HL-60/S4 treated with retinoic acid at 250 ng/mL for 4 days and 3 days (cell line): Measurements from ENCODE around the gene PRDX2.

Experiments
- in situ Hi-C: fragments of 300-500 bp; cut with MboI; formaldehyde crosslinking; loops from 2 replicates; pipeline ENCODE4 v1.7.0; 2022; ENCODE audit warnings: low sequenced_read_pairs

Gene PRDX2

DNA sequence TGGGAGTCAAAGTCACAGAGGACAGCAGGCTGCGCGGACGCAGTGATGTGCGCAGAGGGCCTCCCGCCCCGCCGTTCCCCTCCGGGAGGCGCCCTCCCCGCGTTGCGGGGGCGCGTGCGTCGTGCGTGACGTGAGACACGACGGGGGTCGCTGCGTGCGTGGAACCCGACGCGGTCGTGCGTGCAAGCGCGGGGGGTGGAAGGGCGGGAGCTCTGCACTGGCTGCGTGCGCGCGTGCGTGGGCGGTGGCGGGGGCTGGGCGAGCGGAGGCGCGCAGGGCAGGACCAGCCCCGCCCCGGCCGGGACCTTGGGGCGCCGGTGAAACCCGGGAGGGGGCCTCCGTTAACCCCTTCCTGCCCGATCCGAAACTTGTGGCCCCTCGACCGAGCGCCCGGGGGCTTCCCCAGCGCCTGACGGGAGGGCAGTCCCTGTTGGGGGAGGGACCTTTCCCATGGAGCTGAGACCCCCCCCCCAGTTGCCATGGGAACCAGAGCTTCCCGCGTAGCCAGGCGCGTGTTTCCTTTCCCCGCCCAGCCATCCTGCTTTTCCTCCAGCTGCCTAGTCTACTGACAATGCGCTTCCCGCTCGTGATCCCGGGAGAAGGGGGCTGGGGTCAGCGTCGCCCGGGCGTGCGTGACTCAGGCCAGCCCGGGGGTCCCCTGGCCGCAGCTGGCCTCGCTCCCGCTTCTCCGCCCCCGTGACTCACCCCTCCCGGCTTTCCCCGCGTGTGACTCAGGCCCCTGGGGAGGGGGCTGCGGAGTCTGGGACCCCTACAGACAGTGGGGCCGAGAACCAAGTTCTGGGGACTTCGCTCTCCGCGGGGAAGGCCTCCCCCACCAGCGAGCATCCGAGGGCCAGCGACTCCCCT lies 18.9 kb downstream of the PRDX2 start:
- in situ Hi-C loops: no loop called here

DNA sequence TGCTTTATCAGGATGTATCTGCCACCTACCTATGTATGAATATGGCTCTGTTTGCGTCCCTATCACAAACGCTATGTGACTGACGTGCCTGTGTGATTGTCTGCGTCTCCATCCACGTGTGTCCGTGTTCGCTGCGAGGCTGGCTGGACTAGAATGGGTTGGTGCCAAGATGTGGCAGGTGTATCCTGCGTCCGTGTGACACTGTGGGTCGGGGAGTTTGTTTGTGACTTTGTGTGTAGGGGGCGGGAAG lies 19.5 kb downstream of the PRDX2 start:
- in situ Hi-C loops: no loop called here

DNA sequence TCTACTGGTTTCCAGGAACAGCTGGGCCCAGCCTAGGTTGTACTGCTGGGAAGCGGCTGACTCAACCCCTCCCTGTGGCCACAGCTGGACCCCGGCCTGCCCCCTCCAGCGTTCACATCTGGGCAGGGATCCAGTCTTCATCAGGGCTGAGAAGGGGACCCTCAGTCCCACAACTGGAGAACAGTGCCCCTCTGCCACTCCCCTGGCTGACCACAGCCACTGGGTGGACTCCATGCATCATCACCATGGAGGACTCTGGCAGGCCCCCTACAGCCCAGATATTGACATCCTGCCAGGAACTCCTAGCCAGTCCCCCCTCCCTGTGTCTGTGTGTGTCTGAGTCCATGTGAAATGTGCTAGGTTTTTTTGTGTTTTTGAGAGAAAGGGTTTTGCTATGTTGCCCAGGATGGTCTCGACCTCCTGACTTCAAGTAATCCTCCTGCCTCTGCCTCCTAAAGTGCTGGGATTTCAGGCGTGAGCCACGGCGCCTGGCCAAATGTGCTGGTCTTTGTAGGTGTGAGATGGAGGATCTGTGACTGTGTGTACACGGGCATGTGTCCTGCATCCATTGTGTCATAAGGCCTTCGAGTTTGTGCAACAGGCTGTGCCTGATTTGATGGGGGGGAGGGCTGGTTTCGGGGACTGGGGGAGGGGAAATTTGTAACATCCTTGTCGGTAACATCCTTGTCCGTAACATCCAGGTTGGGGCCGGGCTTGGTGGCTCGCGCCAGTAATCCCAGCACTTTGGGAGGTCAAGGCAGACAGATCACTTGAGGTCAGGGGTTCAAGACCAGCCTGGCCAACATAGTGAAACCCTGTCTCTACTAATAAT lies 22.2 kb downstream of the PRDX2 start:
- in situ Hi-C loops: no loop called here

DNA sequence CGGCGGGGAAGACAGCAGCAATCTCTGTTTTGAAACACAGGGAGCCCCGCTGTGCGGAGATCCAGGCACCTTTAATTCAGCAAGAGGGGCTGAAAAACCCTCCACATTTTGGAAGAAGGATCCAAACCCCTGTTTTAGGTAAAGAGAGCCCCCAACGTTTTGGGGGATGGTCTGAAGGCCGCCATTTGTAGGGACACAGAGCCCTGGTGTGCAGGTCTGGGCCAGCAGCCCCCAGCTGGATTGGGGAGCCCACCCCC lies 22.8 kb downstream of the PRDX2 start:
- in situ Hi-C loops: no loop called here

DNA sequence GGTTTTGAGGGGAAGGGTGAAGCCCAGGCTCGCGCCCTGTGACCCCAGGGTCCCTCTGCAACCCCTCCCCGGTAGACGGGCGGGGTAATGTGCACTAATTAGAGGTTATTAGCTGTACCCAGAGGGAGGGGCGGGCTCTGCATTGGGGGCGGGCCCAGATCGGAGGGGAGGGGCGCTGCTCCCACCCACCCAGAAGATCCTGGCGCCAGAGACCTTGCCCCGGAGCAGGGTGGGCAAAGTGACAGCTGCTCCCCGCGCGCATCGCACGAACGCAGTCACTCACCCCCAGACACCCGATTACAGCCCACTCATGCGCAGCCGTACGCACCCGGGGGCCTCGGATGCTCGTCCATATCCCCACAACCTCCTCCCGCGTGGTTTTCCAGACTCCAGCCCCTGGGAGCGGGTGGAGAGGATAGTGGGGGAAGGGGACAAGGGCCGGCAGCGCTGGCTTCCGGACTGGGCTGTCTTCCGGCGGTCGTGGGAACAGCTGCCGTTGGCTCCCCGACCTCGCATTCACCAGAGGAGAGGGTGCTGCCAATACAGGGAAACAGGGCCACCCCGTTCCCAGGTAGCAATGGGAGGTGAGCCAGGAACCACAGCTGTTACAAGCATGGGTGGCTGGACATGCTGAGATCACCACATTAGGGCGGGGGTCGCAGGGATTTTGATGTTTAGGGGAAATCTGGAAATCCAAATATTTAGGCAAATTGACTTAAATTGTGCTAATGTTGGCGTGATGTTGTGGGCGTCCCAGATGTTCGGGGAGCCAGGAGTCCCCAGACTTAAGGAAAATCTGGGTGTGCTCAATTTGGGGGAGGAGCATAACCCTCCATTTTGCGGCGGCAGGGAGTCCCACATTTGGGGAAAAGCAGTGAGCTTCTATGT lies 23.3 kb downstream of the PRDX2 start:
- in situ Hi-C loops: no loop called here

DNA sequence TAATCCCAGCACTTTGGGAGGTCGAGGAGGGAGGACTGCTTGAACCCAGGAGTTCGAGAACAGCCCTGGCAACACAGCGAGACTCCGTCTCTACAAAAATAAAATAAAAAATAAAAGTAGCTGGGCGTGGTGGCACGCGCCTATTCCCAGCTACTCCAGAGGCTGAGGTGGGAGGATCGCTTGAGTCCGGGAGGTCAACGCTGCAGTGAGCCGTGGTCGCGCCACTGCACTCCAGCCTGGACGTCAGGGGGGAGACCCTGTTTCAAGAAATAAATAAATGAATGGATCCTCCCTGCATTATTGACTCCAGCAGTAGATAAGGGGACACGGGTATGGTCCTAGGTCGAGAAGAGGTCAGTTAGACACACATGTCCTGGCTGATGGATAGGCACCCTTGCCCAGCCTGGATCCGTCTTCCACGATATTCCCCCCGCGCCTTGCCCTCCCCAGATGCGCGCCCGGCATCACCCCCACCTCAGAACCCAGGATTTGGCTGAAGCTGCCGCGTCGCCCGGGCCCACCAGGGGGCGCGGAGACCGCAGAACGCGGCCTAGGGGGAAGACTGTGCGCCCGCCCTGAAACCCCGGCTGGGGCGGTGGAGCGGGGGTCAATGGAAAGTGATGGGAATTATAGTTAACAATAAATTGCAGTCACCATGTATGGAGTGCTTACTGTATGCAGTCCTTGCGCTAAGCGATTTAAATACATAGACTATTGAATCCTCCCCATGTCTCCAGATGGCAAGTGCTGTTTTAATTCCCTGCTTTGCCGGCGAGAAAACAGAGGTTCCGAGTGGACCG lies 24.2 kb downstream of the PRDX2 start:
- in situ Hi-C loops: no loop called here

DNA sequence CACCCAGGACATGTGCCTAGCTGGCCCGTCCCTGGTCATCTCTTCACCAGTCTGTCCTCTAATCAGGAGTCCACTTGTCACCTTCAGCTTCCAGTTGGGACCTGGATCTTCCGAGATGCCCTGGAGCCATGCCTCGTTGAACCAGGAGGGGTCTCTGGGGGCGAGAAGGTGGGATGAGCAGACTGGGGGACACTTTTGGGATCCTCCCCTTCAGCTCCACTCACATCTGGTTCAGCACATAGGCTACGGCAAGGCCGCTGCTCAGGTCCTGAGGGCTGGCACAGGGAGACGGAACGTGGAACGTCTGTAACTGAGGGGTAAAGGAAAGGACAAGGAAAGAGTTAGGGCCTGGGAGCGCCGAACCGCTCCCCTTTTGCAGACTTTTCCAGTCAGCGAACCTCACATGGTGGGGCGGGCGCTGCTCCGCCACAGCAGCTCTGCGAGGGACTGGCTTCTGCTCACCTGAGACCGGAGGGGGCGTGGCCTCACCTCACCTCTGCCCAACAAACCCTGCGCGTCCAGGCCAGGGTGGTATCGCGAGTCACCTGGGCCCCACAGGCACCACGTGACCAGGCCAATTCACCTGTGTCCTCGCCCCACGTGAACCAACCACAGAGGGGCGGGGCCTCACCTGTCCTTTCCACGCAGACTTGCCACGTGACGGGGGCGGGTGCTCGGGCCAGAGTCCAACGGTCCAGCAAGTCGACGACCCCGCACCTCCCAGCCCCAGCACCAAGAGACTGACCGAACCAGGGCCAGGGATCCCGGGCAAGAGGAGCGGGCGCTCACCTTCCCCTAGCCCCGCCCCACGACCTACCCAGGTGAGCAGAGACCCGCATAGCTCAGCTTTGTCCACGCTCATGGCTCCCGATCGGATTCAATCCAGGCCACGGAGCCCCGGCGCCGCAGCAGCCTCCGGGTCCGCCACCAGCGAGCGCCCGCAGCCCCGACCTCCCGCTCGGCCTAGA lies 26.7 kb downstream of the PRDX2 start, which contains the start of gene HOOK2:
TSS of gene HOOK2 (minus strand) at position 965 of the 968 bp plus-strand sequence. CDS start at position 862, 103 bp downstream.
- in situ Hi-C loops: no loop called here

DNA sequence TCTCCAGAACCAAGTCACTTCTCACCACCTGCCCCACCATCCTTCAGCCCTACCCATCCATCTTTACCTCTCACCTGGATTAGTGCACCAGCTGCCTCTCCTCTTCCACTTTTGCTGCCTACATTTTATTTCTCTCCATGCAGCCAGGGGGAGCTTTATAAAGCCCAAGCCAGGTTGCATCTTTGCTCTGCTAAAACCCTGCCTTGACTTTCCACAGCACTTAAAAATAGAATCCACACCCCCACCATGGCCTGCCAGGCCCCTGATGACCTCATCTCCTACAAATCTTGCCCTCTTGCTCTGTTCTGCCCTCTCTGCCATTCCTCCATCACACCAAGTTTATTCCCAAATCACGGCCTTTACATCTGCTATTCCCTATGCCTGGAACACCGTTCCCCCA lies 28.0 kb downstream of the PRDX2 start:
- in situ Hi-C loops: no loop called here

DNA sequence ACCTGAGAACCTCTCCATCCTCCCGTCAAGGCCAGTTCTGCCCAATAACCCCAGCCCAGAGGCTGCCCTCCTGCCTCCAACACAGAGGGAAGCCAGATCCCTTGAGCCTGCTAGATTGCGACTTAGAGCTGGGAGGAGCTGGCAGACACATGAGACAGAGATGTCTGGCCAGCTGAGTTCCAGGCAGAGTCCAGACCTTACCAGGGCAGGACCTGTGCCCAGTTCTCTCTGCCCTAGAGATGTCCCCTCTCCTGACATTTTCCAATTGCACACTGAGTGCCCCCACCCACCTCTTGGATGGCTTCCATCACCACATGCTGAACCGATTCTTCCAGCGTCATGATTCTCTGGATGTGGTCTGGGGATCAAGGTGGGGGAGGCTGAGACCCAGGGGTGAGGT lies 29.3 kb downstream of the PRDX2 start:
- in situ Hi-C loops: no loop called here

DNA sequence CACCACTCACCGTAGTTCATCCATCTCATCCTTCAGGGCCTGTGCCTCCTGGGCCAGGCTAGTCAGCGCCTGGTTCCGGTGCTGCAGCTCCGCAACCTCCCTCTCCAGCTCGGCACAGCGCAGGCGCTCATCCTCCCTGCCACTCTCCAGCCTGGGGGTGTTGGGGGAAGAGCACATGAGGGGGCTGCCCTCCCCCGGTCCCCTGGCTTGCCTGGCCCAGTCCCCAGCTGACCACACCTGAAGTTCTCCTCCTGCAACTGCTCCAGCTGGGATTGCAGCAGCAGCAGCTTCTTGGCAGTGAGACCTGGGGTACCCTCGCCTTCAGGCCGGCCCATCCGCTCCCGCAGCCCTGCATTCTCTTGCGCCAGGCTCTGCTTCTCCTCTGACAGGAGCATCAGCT lies 30.7 kb downstream of the PRDX2 start:
- in situ Hi-C loops: no loop called here

DNA sequence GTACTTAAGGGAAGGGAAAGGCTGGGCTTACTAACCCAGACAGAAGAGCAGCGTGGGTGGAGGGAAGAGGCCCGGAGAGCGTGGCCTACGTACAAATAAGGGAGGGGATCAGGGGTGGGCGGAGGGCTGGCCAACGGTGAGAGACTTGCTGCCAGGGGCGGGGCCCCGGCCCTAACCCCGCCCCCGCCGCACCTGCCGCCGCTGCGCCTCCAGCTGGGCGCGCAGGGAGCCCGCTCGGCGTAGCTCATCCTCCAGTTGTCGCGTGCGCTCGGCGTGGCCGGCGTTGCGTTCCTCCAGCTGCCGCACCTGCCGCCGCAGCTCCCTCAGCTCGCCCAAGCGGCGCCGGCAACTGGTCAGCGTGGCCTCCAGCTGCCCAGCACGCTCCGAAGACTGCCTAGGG lies 31.9 kb downstream of the PRDX2 start:
- in situ Hi-C loops: loop anchor here (5.0 kb wide), 1 partner anchor 38 kb away; the partner anchor contains the start of gene RNASEH2A

DNA sequence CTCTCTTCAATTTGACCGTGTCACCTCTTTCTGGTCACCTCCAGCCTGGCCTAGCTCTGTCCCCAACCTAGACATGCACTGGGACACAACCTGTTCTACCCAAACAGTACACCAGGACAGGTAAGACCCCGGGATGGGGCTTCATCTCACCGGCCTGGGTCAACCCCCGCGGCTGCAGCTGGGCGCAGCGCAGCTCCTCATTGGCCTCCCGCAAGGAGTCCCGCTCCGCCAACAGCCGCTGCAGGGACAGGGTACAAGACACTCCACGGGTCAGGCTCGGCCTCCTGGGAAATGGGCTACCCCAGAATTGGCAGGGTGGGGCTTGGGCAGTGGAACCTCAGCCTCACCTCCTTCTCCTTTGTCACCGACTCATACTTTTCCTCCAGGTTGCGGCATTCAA lies 33.9 kb downstream of the PRDX2 start:
- in situ Hi-C loops: loop anchor here (5.0 kb wide), 1 partner anchor 40 kb away; the partner anchor contains the start of gene RNASEH2A

DNA sequence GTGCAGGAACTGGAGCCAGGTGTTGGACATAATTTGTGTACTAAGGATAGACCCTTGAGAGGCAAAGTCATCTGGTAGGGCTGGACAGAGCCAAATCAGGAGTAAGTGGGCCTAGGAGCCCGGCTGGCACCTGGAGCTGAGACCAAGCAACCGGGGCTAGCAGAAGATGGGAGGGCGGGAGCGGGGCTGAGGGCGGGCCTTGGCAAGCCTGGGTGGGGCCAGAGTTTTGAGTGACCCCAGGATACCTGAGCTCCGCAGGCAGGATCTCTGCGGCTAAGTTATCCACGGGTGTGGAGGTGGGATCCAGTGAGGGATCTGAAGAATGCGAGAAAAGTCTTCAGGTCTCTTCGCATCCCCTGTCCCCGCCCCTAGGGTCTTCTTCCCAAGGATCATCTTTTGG lies 34.5 kb downstream of the PRDX2 start:
- in situ Hi-C loops: loop anchor here (5.0 kb wide), 1 partner anchor 40 kb away; the partner anchor contains the start of gene RNASEH2A

DNA sequence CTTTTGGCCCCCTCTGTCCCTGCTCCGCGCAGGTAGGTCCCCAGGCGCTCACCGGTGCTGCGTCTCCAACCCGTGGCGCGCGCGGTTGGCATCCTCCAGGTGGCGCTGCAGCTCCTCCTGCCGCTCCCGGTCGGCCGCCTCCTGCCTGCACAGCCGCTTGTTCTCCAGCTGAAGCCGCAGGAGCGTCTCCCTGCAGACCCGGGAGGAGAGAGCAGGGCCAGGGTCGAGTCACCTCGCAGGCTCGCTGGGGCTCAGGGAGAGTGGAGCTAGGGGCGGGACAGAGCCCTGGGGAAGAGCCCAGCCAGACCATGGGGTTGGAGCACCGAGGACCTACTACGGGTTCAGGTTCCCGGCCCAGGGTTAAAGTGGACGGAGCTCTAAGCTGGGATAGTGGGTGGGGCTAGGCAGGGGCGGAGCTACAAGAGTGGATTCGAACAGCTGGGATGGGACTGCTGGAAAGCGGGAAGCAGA lies 35.5 kb downstream of the PRDX2 start:
- in situ Hi-C loops: loop anchor here (5.0 kb wide), 1 partner anchor 41 kb away; the partner anchor contains the start of gene RNASEH2A

DNA sequence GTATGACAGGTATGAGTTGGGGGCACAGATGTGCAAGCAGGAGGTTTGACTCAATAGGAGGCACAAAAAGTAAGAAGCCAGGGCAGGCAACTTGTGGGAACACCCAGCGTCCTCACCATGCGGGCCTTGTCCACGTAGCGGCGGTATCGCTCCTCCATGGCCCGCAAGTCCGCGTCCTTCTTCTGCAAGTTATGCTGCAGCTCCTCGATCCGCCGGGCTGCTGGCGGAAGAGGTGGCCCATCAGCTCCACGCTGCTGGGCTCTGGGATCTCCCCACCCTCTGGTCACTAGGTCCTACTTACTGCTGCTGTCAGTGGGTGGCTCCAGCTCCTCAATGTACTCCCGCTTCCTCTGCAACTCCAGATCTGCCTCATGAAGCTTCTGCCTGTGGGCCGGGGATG lies 36.9 kb downstream of the PRDX2 start:
- in situ Hi-C loops: loop anchor here (5.0 kb wide), 1 partner anchor 43 kb away; the partner anchor contains the start of gene RNASEH2A

DNA sequence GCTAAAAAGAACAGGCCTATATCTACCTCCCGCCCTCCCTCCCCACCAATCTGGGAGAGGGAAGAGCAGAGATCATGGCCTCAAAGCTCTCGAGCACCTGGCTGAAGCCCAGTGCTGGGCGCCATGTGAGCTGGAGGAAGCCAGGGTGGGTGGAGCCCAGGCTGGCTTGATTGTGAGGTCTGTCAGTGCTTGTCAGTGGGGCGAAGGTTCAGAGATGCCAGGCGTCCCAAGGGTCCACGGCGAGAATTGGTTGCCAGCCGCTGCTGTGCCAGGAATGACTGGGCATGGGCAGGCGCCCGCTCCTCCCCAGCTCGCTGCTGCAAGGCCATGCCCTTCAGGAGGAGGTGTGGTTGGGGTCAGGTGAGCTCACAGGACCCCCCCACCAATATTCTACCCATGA lies 38.5 kb downstream of the PRDX2 start:
- in situ Hi-C loops: no loop called here

DNA sequence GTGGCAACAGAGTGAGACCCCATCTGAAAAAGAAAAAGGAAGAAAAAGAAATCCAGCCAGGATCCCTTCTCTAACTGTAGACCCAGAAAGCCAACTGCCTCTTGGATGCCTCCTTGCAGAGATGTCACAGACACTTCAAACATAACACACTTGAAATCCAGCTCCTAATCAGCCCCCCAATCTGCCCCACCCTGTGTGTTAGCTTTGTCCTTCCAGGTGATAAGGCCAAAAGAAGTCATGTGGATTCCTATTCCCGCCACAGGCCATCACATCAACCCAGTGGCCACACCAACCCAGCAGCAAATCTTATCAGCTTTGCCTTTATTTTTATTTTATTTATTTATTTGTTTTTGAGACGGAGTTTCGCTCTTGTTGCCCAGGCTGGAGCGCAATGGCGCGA lies 41.9 kb downstream of the PRDX2 start:
- in situ Hi-C loops: no loop called here

DNA sequence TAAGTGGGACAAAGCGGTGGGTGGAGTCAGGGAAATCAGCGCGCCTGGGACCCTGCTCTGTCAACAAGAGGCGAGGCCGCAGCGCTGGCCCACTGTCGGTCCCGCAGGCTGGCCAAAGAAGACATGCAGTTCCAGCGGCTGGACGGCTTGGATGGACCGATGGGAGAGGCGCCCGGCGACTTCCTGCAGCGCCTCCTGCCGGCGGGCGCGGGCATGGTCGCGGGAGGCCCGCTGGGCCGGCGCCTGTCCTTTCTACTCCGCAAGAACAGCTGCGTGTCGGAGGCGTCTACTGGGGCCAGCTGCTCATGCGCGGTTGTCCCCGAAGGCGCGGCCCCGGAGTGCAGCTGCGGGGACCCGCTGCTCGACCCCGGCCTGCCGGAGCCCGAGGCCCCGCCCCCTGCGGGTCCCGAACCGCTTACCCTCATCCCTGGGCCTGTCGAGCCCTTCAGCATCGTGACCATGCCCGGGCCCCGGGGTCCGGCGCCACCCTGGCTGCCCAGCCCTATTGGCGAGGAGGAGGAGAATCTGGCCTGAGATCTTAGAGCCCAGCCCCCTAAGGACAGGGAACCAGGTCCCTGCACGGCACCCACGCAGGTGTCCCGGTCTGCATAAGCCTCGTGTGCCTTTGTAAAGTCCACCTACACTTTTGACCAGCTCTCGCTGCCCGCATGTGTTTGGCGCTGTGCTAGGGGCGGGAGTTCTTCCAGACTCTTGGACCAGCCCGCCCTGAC lies 43.9 kb downstream of the PRDX2 start:
- in situ Hi-C loops: no loop called here
